H1 (cell line): Measurements from ENCODE around the gene TPT1.

Experiments
- CEBPB ChIP-seq: IDR thresholded peaks from 2 replicates; pipeline ENCODE4 v1.6.1; 2012; ENCODE audit warnings: low read depth, low read length
- CHD2 ChIP-seq: IDR thresholded peaks from 2 replicates; pipeline ENCODE4 v1.6.1; 2012; ENCODE audit warnings: low read length, improper control_type of control experiment
- CTCF ChIP-seq, 3 experiments: IDR thresholded peaks; 1 replicate in 2 of 3; 2 replicates in 1 of 3; pipeline versions ENCODE4 v1.5.1 to v1.6.1; 2011; ENCODE audit warnings: low read length in 3 of 3, mild to moderate bottlenecking in 3 of 3, inconsistent platforms in 2 of 3, low read depth in 1 of 3, moderate library complexity in 1 of 3; ENCODE audit not compliant: insufficient read depth in 1 of 3; ENCODE audit errors: control extremely low read depth in 1 of 3
- EP300 ChIP-seq, 2 experiments: IDR thresholded peaks; 1 replicate in 1 of 2; 2 replicates in 1 of 2; pipeline ENCODE4 v1.6.1; 2011 to 2012; ENCODE audit warnings: low read depth in 2 of 2, low read length in 2 of 2, mild to moderate bottlenecking in 2 of 2, borderline replicate concordance in 1 of 2, inconsistent platforms in 1 of 2, moderate library complexity in 1 of 2
- JUND ChIP-seq: IDR thresholded peaks from 2 replicates; pipeline ENCODE4 v1.6.1; 2011; ENCODE audit warnings: mild to moderate bottlenecking, improper control_type of control experiment, low read length
- MAX ChIP-seq: IDR thresholded peaks from 2 replicates; pipeline ENCODE4 v1.6.1; 2012; ENCODE audit warnings: inconsistent platforms

- no peak for TF ChIP-seq CTCF (IDR thresholded peaks at IDR 0.05; ENCODE audit: control extremely low read depth in 1 of 3, insufficient read depth in 1 of 3, low read depth in 1 of 3, low read length in 3 of 3)
- TF ChIP-seq MAX: no peak
- TF ChIP-seq CEBPB: no peak
- no peak for TF ChIP-seq EP300 (IDR thresholded peaks at IDR 0.05; ENCODE audit: borderline replicate concordance in 1 of 2, low read depth in 2 of 2, low read length in 2 of 2)
- no peak for TF ChIP-seq JUND
- TF ChIP-seq CHD2: no peak
These were observed 24.6 kb downstream of the TPT1 start for GRCh38 chr13:45316338-45316737.
